SK-N-SH treated with all-trans-retinoic acid at 6 μM for 48 hours (cell line): Measurements from ENCODE around the gene ABCC1.
A peak's percentile ranks its signal among the peaks of the same experiment; 100 is the strongest.

Experiments
- ATAC-seq: fragments of 200-7000 bp; cut with Tn5 transposase; 3 replicates; pipeline ENCODE4 v1.9.1; 2020; ENCODE audit warnings: mild to moderate bottlenecking, moderate library complexity
- ARNTL ChIP-seq: fragments of 450-650 bp; formaldehyde crosslinking; IDR thresholded peaks from 2 replicates; pipeline ENCODE4 v1.5.0; 2020; ENCODE audit warnings: low read depth, mild to moderate bottlenecking, moderate library complexity, borderline replicate concordance
- BACH2 ChIP-seq: fragments of 250-450 bp; sonication (Bioruptor Pico); IDR thresholded peaks from 2 replicates; pipeline ENCODE4 v1.9.0; 2021; ENCODE audit warnings: mild to moderate bottlenecking, borderline replicate concordance
- CSDC2 ChIP-seq: fragments of 250-450 bp; sonication (Bioruptor Pico); IDR thresholded peaks from 2 replicates; pipeline ENCODE4 v1.5.0; 2020; ENCODE audit warnings: mild to moderate bottlenecking, moderate library complexity
- ESRRG ChIP-seq: fragments of 250-450 bp; sonication (Bioruptor Pico); IDR thresholded peaks from 2 replicates; pipeline ENCODE4 v1.6.1; 2021; ENCODE audit warnings: mild to moderate bottlenecking
- GLIS3 ChIP-seq: fragments of 250-450 bp; sonication (Bioruptor Pico); IDR thresholded peaks from 2 replicates; pipeline ENCODE4 v1.5.0; 2020; ENCODE audit warnings: mild to moderate bottlenecking, moderate library complexity
- ISL1 ChIP-seq: fragments of 250-450 bp; sonication (Bioruptor Pico); IDR thresholded peaks from 2 replicates; pipeline ENCODE4 v2.1.2; 2022; ENCODE audit warnings: mild to moderate bottlenecking, moderate library complexity
- OSR1 ChIP-seq: fragments of 250-450 bp; sonication (Bioruptor Pico); IDR thresholded peaks from 2 replicates; pipeline ENCODE4 v1.8.0; 2022; ENCODE audit warnings: moderate library complexity, mild to moderate bottlenecking, inconsistent platforms
- PPARA ChIP-seq: fragments of 250-450 bp; sonication (Bioruptor Pico); IDR thresholded peaks from 2 replicates; pipeline ENCODE4 v1.5.0; 2020; ENCODE audit warnings: mild to moderate bottlenecking, borderline replicate concordance
- SNAI2 ChIP-seq: fragments of 250-450 bp; sonication (Bioruptor Pico); IDR thresholded peaks from 2 replicates; pipeline ENCODE4 v1.5.0; 2020; ENCODE audit warnings: mild to moderate bottlenecking, moderate library complexity
- TCF4 ChIP-seq: fragments of 250-450 bp; sonication (Bioruptor Pico); IDR thresholded peaks from 2 replicates; pipeline ENCODE4 v1.8.0; 2021; ENCODE audit warnings: mild to moderate bottlenecking, moderate library complexity, borderline replicate concordance
- ZFP3 ChIP-seq: fragments of 250-450 bp; sonication (Bioruptor Pico); IDR thresholded peaks from 2 replicates; pipeline ENCODE4 v1.5.0; 2020; ENCODE audit warnings: mild to moderate bottlenecking, moderate library complexity
- ZNF565 ChIP-seq: fragments of 450-650 bp; formaldehyde crosslinking; conservative IDR thresholded peaks from 2 replicates; pipeline ENCODE4 v1.5.0; 2020; ENCODE audit warnings: low read depth, mild to moderate bottlenecking, moderate library complexity
- ZNF8 ChIP-seq: fragments of 450-650 bp; formaldehyde crosslinking; IDR thresholded peaks from 2 replicates; pipeline ENCODE4 v1.5.0; 2020; ENCODE audit warnings: mild to moderate bottlenecking, moderate library complexity
- TF ChIP-seq, protein P1 (sequence below): fragments of 250-450 bp; sonication (Bioruptor Pico); IDR thresholded peaks from 2 replicates; pipeline ENCODE4 v1.5.0; 2020; ENCODE audit warnings: mild to moderate bottlenecking, moderate library complexity
- TF ChIP-seq, protein P2 (sequence below): fragments of 250-450 bp; sonication (Bioruptor Pico); IDR thresholded peaks from 2 replicates; pipeline ENCODE4 v1.5.1; 2020; ENCODE audit warnings: low read depth, mild to moderate bottlenecking, moderate library complexity
- TF ChIP-seq, protein P3 (sequence below): fragments of 250-450 bp; sonication (Bioruptor Pico); IDR thresholded peaks from 2 replicates; pipeline ENCODE4 v1.8.0; 2021; ENCODE audit warnings: low read depth, mild to moderate bottlenecking, moderate library complexity, borderline replicate concordance
- TF ChIP-seq, protein P4 (sequence below): fragments of 250-450 bp; sonication (Bioruptor Pico); IDR thresholded peaks from 2 replicates; pipeline ENCODE4 v1.8.0; 2020; ENCODE audit warnings: mild to moderate bottlenecking, moderate library complexity, borderline replicate concordance
- TF ChIP-seq, protein P5 (sequence below): fragments of 250-450 bp; sonication (Bioruptor Pico); IDR thresholded peaks from 2 replicates; pipeline ENCODE4 v1.5.1; 2021; ENCODE audit warnings: mild to moderate bottlenecking, moderate library complexity

ABCC1 gene

DNA sequence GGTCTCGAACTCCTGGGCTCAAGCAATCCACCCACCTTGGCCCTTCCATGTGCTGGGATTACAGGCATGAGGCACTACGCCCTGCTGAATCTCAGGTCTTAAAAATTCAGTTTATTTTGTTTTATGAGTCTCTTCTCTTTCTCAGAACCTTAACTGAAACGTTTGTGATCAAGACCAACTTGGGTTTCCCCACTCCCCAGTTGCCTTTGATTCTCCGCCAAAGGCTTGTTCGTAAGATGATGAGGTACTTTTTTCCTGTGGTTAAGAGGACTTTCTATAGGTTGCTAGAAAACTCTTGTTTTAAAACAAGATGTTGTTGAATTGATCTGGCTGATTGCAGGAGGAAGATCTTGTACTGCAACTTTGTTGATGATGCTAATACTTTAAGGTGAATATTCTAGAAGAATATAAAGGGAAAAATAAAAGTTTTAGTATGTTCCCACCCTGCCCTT lies 11.7 kb downstream of the ABCC1 start (continued):
- TF ChIP-seq ZNF565 (CRISPR knock-in tag): no peak
- no peak for TF ChIP-seq ESRRG
- TF ChIP-seq BACH2 (CRISPR knock-in tag): no peak

DNA sequence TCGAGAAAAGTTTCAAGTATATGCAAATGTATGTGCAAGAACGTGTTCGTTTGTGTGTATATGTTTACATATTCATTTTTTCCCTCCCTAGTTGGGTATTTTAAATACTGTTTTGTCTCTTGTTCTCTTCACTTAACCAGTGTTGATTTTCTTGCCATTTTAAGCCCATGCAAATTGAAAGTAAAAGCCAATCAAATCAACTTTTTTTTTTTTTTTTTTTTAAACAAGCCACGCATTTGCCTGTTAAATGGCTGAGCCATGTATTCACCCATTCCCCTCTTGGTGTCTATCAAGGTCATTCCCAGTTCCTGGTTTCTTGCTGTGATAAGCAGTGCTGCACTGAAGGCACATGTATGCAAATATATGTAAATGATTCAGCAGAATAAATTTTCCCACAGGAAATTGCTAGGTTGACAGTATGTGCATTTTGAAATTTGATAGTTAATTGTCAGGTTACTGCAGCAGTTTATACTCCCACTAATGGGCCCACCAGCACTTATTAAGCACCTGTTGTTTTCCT lies 12.2 kb downstream of the ABCC1 start:
- TF ChIP-seq, protein P1, sequence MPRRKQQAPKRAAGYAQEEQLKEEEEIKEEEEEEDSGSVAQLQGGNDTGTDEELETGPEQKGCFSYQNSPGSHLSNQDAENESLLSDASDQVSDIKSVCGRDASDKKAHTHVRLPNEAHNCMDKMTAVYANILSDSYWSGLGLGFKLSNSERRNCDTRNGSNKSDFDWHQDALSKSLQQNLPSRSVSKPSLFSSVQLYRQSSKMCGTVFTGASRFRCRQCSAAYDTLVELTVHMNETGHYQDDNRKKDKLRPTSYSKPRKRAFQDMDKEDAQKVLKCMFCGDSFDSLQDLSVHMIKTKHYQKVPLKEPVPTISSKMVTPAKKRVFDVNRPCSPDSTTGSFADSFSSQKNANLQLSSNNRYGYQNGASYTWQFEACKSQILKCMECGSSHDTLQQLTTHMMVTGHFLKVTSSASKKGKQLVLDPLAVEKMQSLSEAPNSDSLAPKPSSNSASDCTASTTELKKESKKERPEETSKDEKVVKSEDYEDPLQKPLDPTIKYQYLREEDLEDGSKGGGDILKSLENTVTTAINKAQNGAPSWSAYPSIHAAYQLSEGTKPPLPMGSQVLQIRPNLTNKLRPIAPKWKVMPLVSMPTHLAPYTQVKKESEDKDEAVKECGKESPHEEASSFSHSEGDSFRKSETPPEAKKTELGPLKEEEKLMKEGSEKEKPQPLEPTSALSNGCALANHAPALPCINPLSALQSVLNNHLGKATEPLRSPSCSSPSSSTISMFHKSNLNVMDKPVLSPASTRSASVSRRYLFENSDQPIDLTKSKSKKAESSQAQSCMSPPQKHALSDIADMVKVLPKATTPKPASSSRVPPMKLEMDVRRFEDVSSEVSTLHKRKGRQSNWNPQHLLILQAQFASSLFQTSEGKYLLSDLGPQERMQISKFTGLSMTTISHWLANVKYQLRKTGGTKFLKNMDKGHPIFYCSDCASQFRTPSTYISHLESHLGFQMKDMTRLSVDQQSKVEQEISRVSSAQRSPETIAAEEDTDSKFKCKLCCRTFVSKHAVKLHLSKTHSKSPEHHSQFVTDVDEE (CRISPR knock-in tag): no peak
- TF ChIP-seq SNAI2 (CRISPR knock-in tag) (no peak), ZNF565 (CRISPR knock-in tag) (no peak), GLIS3 (CRISPR knock-in tag) (no peak), OSR1 (no peak), ARNTL (CRISPR knock-in tag) (no peak), TCF4 (CRISPR knock-in tag) (no peak), BACH2 (CRISPR knock-in tag) (no peak), PPARA (CRISPR knock-in tag) (no peak)
- TF ChIP-seq, protein P2, sequence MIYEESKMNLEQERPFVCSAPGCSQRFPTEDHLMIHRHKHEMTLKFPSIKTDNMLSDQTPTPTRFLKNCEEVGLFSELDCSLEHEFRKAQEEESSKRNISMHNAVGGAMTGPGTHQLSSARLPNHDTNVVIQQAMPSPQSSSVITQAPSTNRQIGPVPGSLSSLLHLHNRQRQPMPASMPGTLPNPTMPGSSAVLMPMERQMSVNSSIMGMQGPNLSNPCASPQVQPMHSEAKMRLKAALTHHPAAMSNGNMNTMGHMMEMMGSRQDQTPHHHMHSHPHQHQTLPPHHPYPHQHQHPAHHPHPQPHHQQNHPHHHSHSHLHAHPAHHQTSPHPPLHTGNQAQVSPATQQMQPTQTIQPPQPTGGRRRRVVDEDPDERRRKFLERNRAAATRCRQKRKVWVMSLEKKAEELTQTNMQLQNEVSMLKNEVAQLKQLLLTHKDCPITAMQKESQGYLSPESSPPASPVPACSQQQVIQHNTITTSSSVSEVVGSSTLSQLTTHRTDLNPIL: no peak
- TF ChIP-seq, protein P3, sequence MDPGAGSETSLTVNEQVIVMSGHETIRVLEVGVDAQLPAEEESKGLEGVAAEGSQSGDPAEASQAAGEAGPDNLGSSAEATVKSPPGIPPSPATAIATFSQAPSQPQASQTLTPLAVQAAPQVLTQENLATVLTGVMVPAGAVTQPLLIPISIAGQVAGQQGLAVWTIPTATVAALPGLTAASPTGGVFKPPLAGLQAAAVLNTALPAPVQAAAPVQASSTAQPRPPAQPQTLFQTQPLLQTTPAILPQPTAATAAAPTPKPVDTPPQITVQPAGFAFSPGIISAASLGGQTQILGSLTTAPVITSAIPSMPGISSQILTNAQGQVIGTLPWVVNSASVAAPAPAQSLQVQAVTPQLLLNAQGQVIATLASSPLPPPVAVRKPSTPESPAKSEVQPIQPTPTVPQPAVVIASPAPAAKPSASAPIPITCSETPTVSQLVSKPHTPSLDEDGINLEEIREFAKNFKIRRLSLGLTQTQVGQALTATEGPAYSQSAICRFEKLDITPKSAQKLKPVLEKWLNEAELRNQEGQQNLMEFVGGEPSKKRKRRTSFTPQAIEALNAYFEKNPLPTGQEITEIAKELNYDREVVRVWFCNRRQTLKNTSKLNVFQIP: no peak
- TF ChIP-seq, protein P4, sequence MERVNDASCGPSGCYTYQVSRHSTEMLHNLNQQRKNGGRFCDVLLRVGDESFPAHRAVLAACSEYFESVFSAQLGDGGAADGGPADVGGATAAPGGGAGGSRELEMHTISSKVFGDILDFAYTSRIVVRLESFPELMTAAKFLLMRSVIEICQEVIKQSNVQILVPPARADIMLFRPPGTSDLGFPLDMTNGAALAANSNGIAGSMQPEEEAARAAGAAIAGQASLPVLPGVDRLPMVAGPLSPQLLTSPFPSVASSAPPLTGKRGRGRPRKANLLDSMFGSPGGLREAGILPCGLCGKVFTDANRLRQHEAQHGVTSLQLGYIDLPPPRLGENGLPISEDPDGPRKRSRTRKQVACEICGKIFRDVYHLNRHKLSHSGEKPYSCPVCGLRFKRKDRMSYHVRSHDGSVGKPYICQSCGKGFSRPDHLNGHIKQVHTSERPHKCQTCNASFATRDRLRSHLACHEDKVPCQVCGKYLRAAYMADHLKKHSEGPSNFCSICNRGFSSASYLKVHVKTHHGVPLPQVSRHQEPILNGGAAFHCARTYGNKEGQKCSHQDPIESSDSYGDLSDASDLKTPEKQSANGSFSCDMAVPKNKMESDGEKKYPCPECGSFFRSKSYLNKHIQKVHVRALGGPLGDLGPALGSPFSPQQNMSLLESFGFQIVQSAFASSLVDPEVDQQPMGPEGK (CRISPR knock-in tag): no peak
- no peak for ATAC-seq

DNA sequence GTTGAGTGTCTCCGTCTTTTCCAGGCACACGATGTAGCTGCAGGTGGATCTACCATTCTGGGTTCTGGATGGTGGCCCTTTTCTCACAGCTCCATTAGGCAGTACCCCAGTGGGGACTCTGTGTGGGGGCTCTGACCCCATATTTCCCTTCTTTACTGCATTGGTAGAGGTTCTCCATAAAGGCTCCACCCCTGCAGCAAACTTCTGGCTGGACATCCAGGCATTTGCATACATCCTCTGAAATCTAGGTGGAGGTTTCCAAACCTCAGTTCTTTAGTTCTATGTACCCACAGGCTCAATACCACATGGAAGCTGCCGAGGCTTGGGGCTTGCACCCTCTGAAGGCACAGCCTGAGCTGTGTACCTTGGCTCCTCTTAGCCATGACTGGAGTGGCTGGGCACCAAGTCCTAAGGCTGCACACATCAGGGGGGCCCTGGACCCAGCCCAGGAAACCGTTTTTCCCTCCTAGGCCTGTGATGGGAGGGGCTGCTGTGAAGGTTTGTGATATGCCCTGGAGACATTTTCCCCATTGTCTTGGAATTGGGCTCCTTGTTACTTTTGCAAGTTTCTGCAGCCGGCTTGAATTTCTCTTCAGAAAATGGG lies 14.0 kb downstream of the ABCC1 start:
- ATAC-seq: no peak

DNA sequence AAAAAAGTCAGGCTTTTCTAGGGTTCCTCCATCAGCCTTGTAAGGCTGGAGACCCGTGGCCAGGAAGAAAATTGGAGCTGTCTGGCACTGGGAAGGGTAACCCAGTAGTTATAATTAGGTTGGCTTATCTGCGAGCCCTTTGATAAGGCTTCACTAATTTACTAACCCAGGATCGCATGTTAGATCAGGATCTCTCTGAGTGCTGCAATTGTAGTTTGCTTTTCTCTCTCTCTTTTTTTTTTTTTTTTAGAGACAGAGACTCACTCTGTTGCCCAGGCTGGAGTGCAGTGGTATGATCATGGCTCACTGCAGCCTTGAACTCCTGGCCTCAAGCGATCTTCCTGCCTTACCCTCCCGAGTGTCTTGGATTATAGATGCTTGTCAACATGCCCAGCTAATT lies 17.0 kb downstream of the ABCC1 start:
- ATAC-seq: peak; percentile 72
- TF ChIP-seq ZNF8 (CRISPR knock-in tag) (0 out of 2 replicates have a peak, but pooled peaks have one; percentile 19), SNAI2 (CRISPR knock-in tag) (no peak), TCF4 (CRISPR knock-in tag) (peak; percentile 51; the same call in 1 of the 2 replicates), ISL1 (CRISPR knock-in tag) (peak; percentile 43; the same call in 1 of the 2 replicates), CSDC2 (CRISPR knock-in tag) (no peak)

More for the DNA sequence above, 14.0 kb downstream of the ABCC1 start:
- no peak for TF ChIP-seq ISL1 (CRISPR knock-in tag)
- no peak for TF ChIP-seq BACH2 (CRISPR knock-in tag)
- TF ChIP-seq OSR1: no peak

DNA sequence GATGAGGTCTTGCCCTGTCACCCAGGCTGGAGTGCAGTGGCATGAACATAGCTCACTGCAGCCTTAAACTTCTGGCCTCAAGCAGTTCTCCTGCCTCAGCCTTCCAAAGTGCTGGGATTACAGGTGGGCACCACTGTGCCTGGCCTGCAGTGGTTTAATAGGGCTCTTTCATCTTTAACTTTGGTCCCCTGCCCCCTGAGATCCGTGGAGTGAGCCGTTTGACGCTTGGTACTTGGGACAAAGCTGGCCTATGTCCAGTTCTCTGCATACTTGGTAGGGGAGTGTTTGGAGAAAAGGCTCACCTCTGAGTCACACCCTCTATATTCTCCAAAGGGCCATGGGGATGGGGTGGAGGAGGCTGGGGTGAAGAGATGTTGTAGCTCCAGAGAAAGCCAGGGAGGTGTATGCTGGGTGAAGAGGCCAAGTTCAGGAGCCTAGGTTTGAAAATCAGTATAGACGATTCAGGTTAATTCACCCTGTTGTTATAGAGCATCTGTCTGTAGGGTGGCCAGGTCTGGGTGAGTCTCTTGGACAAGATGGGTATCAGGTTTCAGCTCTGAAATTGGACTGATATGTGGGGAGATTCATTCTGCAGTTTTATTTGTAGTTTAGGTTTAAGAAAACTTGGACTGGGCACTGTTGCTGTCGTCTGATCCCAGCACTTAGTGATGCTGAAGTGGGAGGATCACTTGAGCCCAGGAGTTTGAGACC lies 17.6 kb downstream of the ABCC1 start:
- ATAC-seq: peak; percentile 94
- TF ChIP-seq ZFP3 (CRISPR knock-in tag): no peak
- TF ChIP-seq ZNF565 (CRISPR knock-in tag): no peak
- TF ChIP-seq SNAI2 (CRISPR knock-in tag): no peak
- TF ChIP-seq, protein P1 (CRISPR knock-in tag): no peak
- TF ChIP-seq PPARA (CRISPR knock-in tag): no peak
- no peak for TF ChIP-seq TCF4 (CRISPR knock-in tag)
- TF ChIP-seq ZNF8 (CRISPR knock-in tag): no peak
- TF ChIP-seq OSR1: no peak
- no peak for TF ChIP-seq CSDC2 (CRISPR knock-in tag)
- TF ChIP-seq, protein P5, sequence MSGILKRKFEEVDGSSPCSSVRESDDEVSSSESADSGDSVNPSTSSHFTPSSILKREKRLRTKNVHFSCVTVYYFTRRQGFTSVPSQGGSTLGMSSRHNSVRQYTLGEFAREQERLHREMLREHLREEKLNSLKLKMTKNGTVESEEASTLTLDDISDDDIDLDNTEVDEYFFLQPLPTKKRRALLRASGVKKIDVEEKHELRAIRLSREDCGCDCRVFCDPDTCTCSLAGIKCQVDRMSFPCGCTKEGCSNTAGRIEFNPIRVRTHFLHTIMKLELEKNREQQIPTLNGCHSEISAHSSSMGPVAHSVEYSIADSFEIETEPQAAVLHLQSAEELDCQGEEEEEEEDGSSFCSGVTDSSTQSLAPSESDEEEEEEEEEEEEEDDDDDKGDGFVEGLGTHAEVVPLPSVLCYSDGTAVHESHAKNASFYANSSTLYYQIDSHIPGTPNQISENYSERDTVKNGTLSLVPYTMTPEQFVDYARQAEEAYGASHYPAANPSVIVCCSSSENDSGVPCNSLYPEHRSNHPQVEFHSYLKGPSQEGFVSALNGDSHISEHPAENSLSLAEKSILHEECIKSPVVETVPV: no peak
- TF ChIP-seq ISL1 (CRISPR knock-in tag): no peak
